HG03342 (cell line): ENCODE measurements around the gene NRDE2.
"Not testable (repeated sequence)": the region's sequence is repeated elsewhere in the genome, so short reads cannot be mapped to it uniquely, and the experiment has no call there.

Experiments
- ATAC-seq: cut with Tn5 transposase; IDR thresholded peaks from one replicate; pipeline ENCODE4 v1.9.1; 2021; ENCODE audit warnings: mild to moderate bottlenecking, moderate library complexity; ENCODE audit not compliant: unreplicated experiment

NRDE2 gene

GRCh38 chr14:90274019-90274418 lies 57.7 kb downstream of the NRDE2 start:
- no peak for ATAC-seq

GRCh38 chr14:90273532-90273931 lies 58.2 kb downstream of the NRDE2 start:
- no peak for ATAC-seq

- no peak for ATAC-seq
Measured at GRCh38 chr14:90272523-90272922, 59.2 kb downstream of the NRDE2 start.

GRCh38 chr14:90268420-90268819 lies 63.3 kb downstream of the NRDE2 start:
- ATAC-seq, result no peak

GRCh38 chr14:90266441-90267154 lies 65.1 kb downstream of the NRDE2 start:
- no peak for ATAC-seq

GRCh38 chr14:90263748-90264449 lies 67.8 kb downstream of the NRDE2 start:
- peak; percentile 90 for ATAC-seq

GRCh38 chr14:90256354-90257131 lies 75.2 kb downstream of the NRDE2 start, which contains the start of gene PSMC1:
Gene PSMC1 (plus strand): TSS chr14:90256553. CDS start chr14:90256598, 45 bp downstream.
- ATAC-seq, result peak; percentile 94

- ATAC-seq, result no peak
Measured at GRCh38 chr14:90255871-90256270, 75.9 kb downstream of the NRDE2 start.

GRCh38 chr14:90253826-90254225 lies 77.9 kb downstream of the NRDE2 start:
- no peak for ATAC-seq

- ATAC-seq, result no peak
Measured at GRCh38 chr14:90248594-90248993, 83.1 kb downstream of the NRDE2 start.

- ATAC-seq, result not testable (repeated sequence)
Measured at GRCh38 chr14:90247441-90247840, 84.3 kb downstream of the NRDE2 start.

GRCh38 chr14:90246936-90247335 lies 84.8 kb downstream of the NRDE2 start:
- no peak for ATAC-seq

GRCh38 chr14:90242444-90242843 lies 89.3 kb downstream of the NRDE2 start:
- ATAC-seq, result no peak

GRCh38 chr14:90239139-90239538 lies 92.6 kb downstream of the NRDE2 start:
- ATAC-seq, result no peak

- peak; percentile 74 for ATAC-seq
Measured at GRCh38 chr14:90235179-90235976, 96.4 kb downstream of the NRDE2 start.

GRCh38 chr14:90229942-90230341 lies 101.8 kb downstream of the NRDE2 start:
- not testable (repeated sequence) for ATAC-seq

GRCh38 chr14:90228478-90228877 lies 103.3 kb downstream of the NRDE2 start:
- ATAC-seq, result no peak
